SK-N-SH treated with all-trans-retinoic acid at 6 μM for 48 hours (cell line): ENCODE results near the gene KCTD2.

Experiments used
- ISL1 ChIP-seq: fragments of 250-450 bp; sonication (Bioruptor Pico); IDR thresholded peaks from 2 replicates; pipeline ENCODE4 v2.1.2; 2022; ENCODE audit warnings: mild to moderate bottlenecking, moderate library complexity
- OSR1 ChIP-seq: fragments of 250-450 bp; sonication (Bioruptor Pico); IDR thresholded peaks from 2 replicates; pipeline ENCODE4 v1.8.0; 2022; ENCODE audit warnings: moderate library complexity, mild to moderate bottlenecking, inconsistent platforms
- PATZ1 ChIP-seq: fragments of 250-450 bp; sonication (Bioruptor Pico); IDR thresholded peaks from 2 replicates; pipeline ENCODE4 v1.8.0; 2020; ENCODE audit warnings: mild to moderate bottlenecking, moderate library complexity, borderline replicate concordance
- TOX ChIP-seq: fragments of 250-450 bp; sonication (Bioruptor Pico); IDR thresholded peaks from 2 replicates; pipeline ENCODE4 v1.8.0; 2021; ENCODE audit warnings: mild to moderate bottlenecking, moderate library complexity, borderline replicate concordance
- ZFP30 ChIP-seq: fragments of 450-650 bp; formaldehyde crosslinking; IDR thresholded peaks from 2 replicates; pipeline ENCODE4 v1.5.0; 2022; ENCODE audit warnings: mild to moderate bottlenecking, moderate library complexity
- TF ChIP-seq, protein P1 (sequence below): fragments of 250-450 bp; sonication (Bioruptor Pico); IDR thresholded peaks from 2 replicates; pipeline ENCODE4 v1.5.0; 2020; ENCODE audit warnings: mild to moderate bottlenecking, moderate library complexity

DNA sequence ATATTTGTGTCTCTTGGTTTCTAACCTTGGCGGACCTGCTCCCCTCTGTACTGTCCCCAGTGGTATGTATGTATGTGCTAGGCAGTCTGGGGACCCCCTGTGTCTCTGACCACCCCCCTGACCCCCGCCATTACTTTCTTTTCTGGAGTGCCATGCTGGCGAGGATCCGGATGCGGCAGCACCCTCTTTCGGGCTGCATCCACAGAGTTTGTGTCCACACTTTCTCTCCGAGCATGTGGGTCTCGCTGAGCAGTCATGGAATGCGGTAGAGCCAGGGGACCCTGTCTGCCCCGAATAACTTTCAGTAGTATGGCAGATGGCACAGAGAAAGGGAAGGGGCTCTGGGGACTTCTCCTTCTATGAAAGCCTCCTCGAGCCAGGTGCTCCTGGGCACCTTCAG lies 17.0 kb downstream of the KCTD2 start:
- no peak for TF ChIP-seq TOX (CRISPR knock-in tag)
- no peak for TF ChIP-seq ZFP30 (CRISPR knock-in tag)
- TF ChIP-seq OSR1: no peak
- no peak for TF ChIP-seq PATZ1 (CRISPR knock-in tag)
- no peak for TF ChIP-seq ISL1 (CRISPR knock-in tag)
- TF ChIP-seq, protein P1, sequence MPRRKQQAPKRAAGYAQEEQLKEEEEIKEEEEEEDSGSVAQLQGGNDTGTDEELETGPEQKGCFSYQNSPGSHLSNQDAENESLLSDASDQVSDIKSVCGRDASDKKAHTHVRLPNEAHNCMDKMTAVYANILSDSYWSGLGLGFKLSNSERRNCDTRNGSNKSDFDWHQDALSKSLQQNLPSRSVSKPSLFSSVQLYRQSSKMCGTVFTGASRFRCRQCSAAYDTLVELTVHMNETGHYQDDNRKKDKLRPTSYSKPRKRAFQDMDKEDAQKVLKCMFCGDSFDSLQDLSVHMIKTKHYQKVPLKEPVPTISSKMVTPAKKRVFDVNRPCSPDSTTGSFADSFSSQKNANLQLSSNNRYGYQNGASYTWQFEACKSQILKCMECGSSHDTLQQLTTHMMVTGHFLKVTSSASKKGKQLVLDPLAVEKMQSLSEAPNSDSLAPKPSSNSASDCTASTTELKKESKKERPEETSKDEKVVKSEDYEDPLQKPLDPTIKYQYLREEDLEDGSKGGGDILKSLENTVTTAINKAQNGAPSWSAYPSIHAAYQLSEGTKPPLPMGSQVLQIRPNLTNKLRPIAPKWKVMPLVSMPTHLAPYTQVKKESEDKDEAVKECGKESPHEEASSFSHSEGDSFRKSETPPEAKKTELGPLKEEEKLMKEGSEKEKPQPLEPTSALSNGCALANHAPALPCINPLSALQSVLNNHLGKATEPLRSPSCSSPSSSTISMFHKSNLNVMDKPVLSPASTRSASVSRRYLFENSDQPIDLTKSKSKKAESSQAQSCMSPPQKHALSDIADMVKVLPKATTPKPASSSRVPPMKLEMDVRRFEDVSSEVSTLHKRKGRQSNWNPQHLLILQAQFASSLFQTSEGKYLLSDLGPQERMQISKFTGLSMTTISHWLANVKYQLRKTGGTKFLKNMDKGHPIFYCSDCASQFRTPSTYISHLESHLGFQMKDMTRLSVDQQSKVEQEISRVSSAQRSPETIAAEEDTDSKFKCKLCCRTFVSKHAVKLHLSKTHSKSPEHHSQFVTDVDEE: no peak
